ENCODE results near the gene KLF11. TPM values are rescaled to one million over a fixed set of nuclear protein-coding genes. Genes with fewer than 3 reads are reported as not detected.

The KLF11 gene
- total RNA-seq, 1 experiment from 2014 or later: 6.9 TPM

DNA sequence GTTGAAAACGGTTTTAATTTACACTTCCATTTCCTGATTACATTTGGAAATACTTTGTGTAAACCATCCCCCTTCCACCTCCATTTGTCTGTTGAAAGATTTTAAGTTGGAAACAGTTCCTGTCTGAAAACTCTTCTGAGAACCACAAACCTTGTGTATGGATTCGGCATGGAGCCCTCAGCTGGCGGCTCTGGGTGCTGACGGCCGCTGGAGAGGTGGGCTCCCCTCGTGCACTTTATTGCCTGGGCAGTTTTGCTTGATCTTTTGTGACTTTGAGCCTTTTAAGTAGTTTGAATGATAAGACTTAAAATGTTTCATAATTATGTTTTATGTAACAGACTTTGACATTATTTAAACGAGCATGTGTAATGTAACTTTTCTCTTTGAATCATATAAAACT is 11.1 kb downstream of the KLF11 start:
- no peak for TF ChIP-seq CTCF (IDR thresholded peaks at IDR 0.05; ENCODE audit: unreplicated experiment)
- CTCF ChIA-PET: interaction anchor here (0.6 kb wide), 1 partner anchor 11 kb away, joined by 3 read pairs; no protein-coding TSS in a partner anchor

GRCh38 chr2:10054976-10055375 is 11.6 kb downstream of the KLF11 start:
- Mint-ChIP-seq H3K4me1 (ENCODE audit: low read depth, unreplicated experiment) (peaks cover 10% of the 10 kb centered on the region), H3K4me3 (ENCODE audit: low read depth, unreplicated experiment) (no peak overlapping the region), H3K27me3 (ENCODE audit: unreplicated experiment) (no peaks in the 10 kb centered on the region), H3K27ac (ENCODE audit: unreplicated experiment) (no peak overlapping the region), H3K9me3 (ENCODE audit: low read depth, unreplicated experiment) (no peaks in the 10 kb centered on the region), H3K36me3 (ENCODE audit: insufficient read depth, unreplicated experiment) (peaks cover 14% of the 10 kb centered on the region)
- no peak for TF ChIP-seq CTCF (IDR thresholded peaks at IDR 0.05; ENCODE audit: unreplicated experiment)
- DNase-seq: no peak
- CTCF ChIA-PET: no interaction called here
- intact Hi-C loops (cut with micrococcal nuclease; ENCODE audit: unreplicated experiment): no loop called here
- BruUV-seq (replicated peaks): no TSS peak

More for the DNA sequence above, 11.1 kb downstream of the KLF11 start:
- Mint-ChIP-seq H3K36me3 (ENCODE audit: insufficient read depth, unreplicated experiment) (peaks cover 14% of the 10 kb centered on the region), H3K27me3 (ENCODE audit: unreplicated experiment) (no peaks in the 10 kb centered on the region), H3K4me3 (ENCODE audit: low read depth, unreplicated experiment) (no peak overlapping the region), H3K4me1 (ENCODE audit: low read depth, unreplicated experiment) (peaks cover 10% of the 10 kb centered on the region), H3K9me3 (ENCODE audit: low read depth, unreplicated experiment) (no peaks in the 10 kb centered on the region), H3K27ac (ENCODE audit: unreplicated experiment) (no peak overlapping the region)
- DNase-seq: no peak
- intact Hi-C loops (cut with micrococcal nuclease; ENCODE audit: unreplicated experiment): no loop called here
- no TSS peak for BruUV-seq (replicated peaks)

GRCh38 chr2:10056439-10056838 is 13.1 kb downstream of the KLF11 start:
- no peak for TF ChIP-seq CTCF (IDR thresholded peaks at IDR 0.05; ENCODE audit: unreplicated experiment)
- Mint-ChIP-seq H3K27me3 (ENCODE audit: unreplicated experiment) (no peaks in the 10 kb centered on the region), H3K9me3 (ENCODE audit: low read depth, unreplicated experiment) (no peaks in the 10 kb centered on the region), H3K4me3 (ENCODE audit: low read depth, unreplicated experiment) (peak overlapping the region; percentile 56), H3K36me3 (ENCODE audit: insufficient read depth, unreplicated experiment) (peaks cover 17% of the 10 kb centered on the region), H3K27ac (ENCODE audit: unreplicated experiment) (no peak overlapping the region), H3K4me1 (ENCODE audit: low read depth, unreplicated experiment) (peaks cover 10% of the 10 kb centered on the region)
- intact Hi-C loops (cut with micrococcal nuclease; ENCODE audit: unreplicated experiment): no loop called here
- CTCF ChIA-PET: interaction anchor here (1.3 kb wide), 1 partner anchor 257 kb away, joined by 4 read pairs; no protein-coding TSS in a partner anchor
- no TSS peak for BruUV-seq (replicated peaks)
- DNase-seq: no peak

- Mint-ChIP-seq H3K4me3 (ENCODE audit: low read depth, unreplicated experiment) (peak overlapping the region; percentile 56), H3K36me3 (ENCODE audit: insufficient read depth, unreplicated experiment) (peaks cover 19% of the 10 kb centered on the region), H3K27ac (ENCODE audit: unreplicated experiment) (no peak overlapping the region), H3K4me1 (ENCODE audit: low read depth, unreplicated experiment) (peaks cover 10% of the 10 kb centered on the region), H3K27me3 (ENCODE audit: unreplicated experiment) (no peaks in the 10 kb centered on the region), H3K9me3 (ENCODE audit: low read depth, unreplicated experiment) (no peaks in the 10 kb centered on the region)
- no peak for TF ChIP-seq CTCF (IDR thresholded peaks at IDR 0.05; ENCODE audit: unreplicated experiment)
- CTCF ChIA-PET: interaction anchor here (0.7 to 1.7 kb wide), 3 partner anchors 28 to 258 kb away, joined by 3 to 5 read pairs (median 4); no protein-coding TSS in a partner anchor
- intact Hi-C loops (cut with micrococcal nuclease; ENCODE audit: unreplicated experiment): no loop called here
- BruUV-seq (replicated peaks): no TSS peak
- peak; percentile 54 for DNase-seq
Measured at GRCh38 chr2:10057231-10058107, 14.1 kb downstream of the KLF11 start.

Data from Calu3 (cell line).